UCSD-AML1 (cell line): ENCODE measurements around the gene PTPA.
"Not testable (repeated sequence)": the region's sequence is repeated elsewhere in the genome, so short reads cannot be mapped to it uniquely, and the experiment has no call there.

ENCODE experiments used
- DNase-seq: peaks from one replicate; lab custom pipeline; 2025; ENCODE audit not compliant: unreplicated experiment; lab: John Stamatoyannopoulos, UW

PTPA gene

DNA sequence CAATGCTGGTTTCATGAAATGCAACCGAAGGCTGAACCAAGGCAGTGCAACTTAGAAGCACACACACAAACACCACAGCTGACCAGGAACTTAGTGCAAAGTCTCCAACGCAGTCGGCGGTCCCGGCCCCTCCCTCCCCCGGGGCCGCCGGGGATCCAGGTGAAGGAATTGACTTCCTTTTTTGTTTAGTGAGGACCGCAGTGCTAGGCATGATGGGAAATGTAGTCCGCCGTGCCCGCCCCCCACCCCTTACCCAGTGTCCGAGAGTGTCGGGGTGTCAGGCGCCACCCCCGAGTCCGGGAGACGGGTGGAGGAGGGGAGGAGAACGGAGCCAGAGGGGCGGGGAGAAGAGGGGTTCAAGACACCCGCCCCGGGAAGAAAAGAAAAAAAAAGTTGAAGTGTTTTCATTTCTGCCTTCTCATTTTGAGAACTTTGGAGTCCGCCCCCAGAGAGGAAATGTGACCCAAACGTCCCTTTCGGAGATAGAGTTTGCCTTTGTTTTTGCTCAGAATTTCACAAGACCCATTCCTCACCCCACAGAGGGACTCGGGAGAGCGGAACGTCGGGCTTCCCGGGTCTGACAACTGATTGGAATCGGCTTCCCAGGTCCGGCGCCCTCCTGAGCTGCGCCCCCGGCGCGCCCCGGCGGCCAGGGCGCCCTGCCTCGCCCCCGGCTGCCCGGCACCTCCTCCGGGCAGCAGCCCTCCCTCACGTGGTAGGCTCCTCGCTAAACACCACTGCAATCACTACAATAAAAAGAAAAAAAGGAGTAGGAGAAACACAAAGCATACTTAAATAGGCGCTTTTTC, 64.8 kb downstream of the PTPA start:
- DNase-seq = peak; percentile 92

DNA sequence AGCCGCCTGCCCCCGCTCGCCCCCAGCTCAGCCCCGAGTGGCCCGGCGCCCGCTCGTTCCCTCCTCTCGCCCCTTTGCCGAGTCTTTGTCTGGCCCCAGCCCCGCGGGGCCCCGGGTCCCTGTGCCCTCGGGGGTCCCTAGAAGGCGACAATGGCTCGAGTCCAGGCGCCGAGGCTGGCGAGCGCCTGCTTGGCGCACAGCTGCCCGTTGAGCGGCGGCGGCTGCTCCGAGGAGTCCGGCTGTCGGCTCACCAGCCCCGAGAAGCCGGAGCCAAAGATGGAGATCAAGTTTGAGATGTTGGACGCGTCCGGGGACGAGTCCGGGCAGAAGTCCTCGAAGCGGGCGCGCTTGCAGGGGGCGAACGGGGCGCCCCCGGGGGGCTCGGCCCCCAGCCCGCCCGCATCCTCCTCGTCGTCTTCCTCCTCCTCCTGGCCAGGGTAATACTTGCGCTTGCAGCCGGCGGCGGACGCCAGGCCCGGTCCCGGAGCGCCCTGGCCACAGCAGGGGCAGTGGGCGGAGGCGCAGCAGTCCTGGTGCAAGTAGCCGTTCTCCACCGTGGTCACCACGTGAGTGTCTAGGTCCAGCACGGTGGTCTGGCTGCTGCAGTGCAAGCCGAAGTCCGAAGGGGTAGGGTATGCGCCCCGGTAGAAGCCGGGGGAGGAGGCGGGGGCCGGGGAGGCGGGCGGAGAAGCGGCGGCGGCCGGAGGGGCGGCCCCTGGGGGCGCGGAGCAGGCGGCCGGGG, 65.7 kb downstream of the PTPA start:
- DNase-seq = peak; percentile 33

DNA sequence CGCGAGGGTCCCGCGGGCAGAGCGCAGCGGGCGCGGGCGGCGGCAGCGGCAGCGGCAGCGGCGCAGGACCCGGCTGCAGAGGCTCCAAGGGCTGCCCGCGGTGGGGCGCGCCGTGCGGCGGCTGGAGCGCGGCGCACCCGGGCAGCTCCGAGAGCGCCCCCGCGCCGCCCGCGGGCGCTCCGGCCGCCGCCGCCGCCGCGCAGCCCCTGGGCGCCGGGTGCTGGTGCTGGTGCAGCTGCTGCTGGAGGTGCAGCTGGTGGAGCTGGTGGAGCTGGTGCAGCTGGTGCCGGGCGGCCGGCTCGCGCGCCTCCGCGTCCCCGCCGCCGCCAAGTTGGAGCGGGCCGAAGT, 66.2 kb downstream of the PTPA start:
- DNase-seq = peak; percentile 54

DNA sequence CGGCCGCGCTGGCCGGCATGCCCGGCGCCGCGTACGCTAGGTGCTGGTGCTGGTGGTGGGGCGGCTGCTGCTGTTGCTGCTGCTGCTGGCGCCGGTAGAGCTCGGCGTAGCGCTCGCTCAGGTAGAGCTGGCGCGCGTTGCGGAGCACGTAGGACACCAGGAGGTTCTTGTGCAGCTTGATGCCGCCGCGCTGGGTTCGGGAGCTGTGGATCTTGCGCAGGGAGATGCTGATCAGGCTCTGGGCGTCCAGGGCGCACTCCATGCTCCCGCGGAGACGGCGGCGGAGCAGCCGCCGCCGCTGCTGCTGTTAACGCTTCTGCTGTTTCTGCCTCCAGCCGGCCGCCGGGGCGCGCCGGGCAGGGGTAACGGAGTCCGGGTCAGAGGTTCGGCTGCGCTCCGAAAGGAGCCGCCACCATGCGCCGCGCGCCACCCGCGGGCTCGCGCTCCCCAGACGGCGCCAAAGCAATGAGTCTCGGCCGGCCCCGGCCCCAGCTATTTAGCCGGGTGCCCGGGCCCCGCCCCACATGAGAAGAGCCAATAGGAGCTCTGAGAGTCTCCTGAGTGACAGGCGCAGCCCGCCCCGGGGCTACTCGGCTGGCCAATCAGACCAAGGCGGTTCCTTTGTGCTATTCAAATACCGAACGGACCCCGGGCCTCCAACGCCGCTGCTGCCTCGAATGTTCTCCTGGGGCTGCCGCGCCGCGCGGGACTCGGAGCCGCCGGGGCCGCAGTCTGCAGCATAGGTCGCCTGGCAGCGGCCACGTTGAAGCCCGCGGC, 66.8 kb downstream of the PTPA start, which contains the start of gene IER5L:
Gene IER5L (minus strand): TSS at position 471 of the 777 bp plus-strand sequence. CDS start 209 bp downstream, at position 262.
- peak; percentile 93 for DNase-seq

DNA sequence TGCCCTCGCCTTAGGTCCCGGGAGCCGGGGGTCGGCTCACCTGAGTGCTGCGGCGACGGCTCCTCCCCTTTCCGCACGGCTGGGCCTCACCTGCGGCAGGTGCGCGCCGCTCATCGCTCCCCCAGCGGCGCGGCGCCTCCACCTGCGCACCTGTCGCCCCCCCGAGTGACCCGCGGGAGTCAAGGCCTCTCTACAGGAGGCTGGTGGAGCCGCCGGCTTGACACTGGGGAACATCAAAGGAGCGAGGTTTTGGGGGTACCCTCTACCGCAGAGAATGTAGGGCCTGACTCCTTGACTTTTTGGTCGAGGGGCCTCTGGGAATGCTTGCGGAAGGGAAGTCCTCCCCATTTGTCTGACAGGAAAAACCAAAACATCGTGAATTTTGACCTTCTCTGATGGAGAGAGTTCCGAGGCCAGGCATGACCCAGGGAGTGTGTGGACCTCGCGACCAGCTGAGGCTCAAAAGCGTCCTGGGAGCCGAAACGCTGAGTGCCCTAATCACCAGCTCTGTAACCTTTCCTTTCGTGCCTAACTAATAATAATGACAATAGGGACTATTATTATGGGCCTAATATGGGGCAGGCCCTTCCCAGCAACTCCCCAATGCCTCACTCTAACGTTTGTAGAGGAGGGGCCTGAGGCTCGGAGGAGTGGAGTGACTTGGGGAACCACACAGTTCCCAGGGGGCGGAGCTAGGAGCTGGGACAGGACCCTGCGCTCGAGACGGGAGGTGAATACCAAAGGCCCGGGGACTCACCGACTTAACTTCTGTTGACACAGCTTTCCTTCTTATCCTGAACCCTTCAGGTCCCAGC, 67.6 kb downstream of the PTPA start:
- DNase-seq = no peak

DNA sequence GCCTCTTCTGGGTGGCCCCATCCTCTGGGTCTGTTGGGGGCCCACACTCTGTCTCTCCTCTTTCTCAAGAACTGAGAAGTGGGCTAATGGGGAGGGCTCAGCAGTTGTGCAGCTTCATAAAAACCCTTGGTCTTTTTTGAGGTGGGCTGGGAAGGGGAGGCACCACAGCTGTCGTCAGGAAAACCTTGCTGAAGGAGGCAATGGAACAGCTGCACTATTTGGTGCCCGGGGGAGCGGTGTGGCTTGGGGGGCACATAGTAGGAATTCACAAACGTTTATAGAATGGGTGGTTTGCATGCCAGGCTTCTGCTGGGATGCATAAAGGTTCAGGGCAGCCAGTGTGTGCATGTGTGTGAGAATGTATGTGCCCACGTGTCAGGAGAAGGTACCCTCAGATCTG, 70.0 kb downstream of the PTPA start:
- no peak for DNase-seq

DNA sequence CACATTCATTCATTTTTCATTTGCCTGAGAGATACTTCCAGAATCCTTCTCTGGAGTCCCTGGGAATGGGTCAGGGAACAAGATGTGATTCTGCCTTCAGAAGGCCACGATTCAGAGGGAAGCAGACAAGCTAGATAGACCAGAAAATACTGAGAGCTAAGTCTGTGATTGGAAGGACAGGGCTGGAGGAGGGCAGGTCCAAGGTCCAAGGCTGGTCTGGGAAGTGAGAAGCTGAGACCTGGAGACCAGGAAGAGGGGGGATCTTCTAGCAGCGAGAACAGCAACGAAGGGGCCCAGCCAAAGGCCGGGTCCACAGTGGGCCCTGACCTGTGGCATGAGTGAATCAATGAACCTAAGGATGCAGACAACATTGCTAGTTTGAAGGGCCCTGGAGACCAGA, 70.9 kb downstream of the PTPA start:
- DNase-seq = no peak

DNA sequence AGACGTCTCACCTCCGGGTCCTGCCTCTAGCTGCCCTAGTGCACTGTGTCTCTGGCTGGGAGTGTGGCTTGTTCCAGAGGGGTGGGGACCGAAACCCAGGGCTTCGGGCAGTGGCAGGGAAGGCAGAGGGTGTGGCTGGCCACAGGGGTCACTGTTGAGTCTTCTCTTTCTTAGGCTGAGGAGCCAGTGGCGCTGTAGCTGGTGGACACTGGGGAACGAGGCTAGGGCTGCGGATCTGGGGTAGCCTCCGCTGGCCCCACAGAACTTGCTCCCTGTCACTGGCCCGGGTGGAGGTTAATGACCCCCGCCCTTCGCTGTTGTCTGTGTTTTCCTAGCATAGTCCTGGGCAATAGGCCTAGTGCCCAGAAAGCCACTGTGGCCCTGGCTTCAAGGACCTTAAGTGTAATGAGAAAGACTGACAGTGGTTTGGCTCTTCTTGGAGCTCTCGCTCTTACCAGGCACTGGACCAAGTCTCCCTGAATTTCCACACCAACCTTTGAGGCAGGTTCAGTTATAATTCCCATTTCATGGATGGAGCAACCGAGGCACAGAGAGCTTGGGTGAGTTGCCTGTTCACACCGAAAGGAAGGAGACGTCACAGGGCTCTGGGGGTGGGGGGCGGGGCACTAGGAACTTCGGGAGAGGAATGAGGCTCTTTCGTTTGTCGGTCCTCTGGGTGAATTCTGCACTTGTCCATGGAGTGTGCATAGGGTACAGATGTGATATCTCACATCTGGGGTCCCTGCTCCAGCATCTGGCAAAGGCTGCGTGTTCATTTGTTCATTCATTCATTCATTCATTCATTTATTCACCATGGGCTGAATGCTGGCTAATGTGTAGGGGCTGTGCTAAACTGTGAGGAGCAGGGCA, 71.6 kb downstream of the PTPA start:
- DNase-seq = peak; percentile 25

DNA sequence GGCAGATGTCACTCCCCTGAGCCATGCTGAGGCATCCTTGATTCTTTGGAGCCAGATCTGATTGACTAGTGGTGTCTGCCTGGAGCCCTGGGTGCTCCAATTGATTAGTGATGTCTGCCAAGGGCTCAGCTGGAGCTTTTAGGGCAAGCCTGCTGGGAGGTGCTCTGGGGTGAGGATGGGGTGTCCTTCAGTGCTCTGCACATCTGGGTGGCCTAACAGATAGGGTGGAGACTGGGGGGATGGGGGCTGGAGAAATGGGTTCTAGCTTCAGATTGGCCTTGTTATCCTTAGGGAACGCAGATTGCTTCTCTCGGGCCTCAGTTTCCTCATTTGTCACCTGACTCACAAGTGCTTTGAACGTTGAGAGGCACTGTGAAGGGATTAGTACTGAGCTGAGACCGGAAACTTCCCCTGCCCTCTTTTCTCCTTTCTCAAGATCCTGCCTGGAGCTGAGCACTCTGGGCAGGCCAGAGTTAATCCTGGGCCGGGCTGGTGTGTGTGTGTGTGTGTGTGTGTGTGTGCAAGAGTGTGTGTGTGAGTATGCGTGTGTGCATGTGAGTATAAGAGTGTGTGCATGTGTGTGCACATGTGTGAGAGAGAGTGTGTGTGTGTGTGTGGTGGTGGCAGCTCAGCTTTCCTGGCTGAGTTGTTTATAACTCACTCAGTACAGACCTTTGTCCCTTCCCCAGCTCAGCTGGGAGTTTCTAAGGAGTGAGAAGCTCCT, 72.4 kb downstream of the PTPA start:
- DNase-seq = no peak

DNA sequence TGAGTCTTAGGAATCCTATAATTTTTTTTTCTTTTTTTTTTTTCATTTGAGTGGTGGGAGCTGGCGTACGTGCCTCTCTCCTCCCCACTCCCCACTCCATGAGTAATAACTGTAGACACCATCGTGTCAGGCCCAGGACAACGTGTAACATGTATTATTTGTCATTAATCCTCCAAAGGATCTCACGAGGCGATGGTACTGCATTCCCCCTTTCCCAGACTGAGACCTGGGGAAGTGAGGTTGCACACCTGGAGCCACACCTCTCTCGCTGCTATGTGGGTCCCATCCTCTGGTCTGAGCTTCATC, 73.0 kb downstream of the PTPA start:
- no peak for DNase-seq

DNA sequence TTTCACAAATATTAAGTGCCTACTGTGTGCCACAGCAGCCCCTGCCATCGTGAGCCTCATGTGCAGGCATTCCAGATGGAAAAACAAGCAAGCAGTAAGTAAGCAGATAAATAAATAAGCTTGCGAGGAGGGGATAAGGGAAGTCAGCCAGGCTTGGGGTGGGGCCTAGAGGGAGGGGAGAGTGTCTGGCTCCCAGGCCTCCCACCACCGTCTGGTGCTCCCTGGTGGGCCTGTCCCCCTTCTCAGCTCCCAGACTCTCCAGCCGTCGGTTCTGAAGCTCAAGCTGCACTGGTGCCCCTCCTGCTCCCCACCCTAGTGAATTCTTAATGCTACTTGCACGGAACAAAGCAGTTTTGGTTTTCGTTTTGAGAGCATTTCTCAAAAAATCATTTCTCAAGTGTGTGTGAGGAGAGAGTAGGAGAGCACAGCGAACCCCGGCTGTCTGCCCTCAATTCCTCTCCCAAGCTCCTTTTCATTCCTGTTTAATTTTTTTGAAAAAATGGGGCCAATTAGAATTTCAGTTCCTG, 73.4 kb downstream of the PTPA start:
- DNase-seq = no peak

DNA sequence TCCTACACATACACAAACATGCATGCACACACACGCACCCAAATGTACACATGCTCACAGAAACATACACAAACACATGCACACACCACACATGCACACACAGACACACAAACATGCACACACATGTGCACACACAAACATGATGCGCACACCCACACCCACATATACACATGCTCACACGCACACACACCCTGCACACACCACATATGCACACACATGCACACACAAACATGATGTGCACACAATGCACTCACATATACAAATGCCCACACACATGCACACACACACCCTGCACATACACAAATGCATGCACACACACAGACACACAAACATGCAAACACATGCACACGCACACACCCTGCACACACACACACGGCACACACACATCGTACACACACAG, 74.2 kb downstream of the PTPA start:
- no peak for DNase-seq

DNA sequence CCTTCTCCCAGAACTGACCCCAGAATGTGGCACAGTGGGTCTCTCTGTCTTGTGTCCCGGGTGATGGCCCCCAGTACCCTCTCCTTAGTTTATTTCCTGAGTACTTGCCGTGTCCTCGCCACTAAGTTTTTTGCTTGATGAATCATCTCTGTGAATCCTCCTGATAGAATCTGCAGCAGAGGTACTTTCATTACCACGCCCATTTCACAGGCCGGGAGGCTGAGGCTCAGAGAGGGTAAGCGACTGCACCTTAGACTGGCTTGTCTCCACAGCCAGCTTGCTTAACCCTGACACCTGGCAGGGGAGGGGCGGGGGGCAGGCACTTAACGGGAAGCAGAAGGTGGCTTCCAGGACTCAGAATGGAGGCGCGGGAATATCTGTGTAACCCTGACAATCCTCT, 74.8 kb downstream of the PTPA start:
- no peak for DNase-seq

DNA sequence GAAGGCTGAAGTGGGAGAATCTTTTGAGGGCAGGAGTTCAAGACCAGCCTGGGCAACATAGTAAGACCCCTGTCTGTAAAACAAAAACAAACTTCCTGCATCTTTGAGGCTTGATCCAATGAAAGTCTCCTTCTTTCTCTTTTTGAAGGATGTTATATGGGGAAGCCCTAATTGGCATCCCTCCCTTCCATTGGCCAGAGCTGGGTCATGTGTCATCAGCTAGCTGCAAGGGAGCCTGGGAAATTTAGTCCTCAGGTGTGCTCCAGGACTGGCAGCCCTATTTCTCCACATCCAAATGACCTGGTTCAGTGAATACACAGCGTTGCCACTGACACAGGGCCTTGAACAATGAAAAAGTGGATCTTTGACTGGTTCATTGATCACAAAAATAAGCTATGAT, 75.8 kb downstream of the PTPA start:
- no peak for DNase-seq

DNA sequence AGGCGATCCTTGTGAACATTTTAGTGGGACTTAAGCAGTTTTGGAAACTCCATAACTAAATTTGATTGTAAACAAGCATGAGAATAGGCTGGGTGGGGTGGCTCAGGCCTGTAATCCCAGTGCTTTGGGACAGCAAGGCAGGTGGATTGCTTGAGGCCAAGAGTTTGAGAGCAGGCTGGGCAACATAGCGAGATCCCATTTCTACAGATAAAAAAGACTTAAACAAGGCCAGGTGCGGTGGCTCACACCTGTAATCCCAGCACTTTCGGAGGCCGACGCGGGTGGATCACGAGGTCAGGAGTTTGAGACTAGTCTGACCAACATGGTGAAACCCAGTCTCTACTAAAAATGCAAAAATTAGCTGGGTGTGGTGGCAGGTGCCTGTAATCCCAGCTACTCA, 78.8 kb downstream of the PTPA start:
- DNase-seq = not testable (repeated sequence)

DNA sequence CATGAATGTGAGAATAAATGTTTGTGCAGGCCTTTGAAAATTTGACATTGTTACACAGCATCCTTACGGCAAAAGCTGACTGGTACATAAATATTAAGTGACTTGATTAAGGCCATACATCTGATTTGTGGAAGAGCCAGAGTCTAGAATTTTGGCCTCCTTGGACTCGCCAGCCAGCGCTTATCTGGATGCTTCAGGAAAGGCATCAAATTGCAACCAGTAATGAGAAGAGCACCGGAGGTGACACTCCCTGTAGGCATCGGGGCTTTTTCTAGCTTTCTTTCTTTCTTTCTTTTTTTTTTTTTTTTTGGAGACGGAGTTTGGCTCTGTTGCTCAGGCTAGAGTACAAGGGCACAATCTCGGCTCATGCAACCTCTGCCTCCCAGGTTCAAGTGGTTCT, 80.0 kb downstream of the PTPA start:
- DNase-seq = no peak

DNA sequence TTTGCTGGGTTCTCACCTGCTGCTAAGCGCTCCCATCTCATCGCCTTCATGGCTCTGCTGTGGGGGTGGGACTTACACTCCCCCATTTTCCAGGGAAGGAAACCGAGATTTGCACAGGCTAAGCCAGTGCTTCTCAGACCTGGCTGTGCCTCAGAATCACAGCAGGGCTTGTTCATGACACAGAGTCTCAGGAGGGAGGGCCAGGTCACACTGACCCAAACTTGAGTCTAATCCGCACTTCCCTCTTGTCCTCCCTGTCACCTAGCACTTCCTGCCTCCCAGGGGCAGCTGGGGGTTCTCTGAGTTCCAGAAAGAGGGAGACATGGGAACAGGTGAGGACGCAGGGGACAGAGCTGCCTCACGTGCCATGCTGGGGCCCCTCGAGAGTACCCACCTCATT, 82.4 kb downstream of the PTPA start:
- no peak for DNase-seq

DNA sequence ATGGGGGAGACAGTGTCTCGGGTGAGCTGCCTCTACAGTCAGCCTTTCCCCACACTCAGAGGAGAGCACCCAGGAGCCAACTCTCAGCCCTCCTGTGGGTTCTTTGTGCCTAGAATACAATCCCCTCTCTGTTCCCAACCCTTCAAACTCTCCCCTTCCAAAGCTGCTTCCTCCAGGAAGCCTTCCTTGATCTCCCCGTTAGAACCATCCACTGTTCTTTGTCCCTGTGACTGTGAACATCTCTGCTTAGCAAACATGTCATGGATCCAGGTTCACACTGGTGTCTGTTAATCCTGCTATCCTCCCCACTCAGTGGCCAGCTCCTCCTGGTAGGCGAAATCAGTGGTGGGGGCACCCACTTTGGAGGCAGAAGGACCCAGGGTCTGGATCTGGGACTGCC, 83.0 kb downstream of the PTPA start:
- no peak for DNase-seq

DNA sequence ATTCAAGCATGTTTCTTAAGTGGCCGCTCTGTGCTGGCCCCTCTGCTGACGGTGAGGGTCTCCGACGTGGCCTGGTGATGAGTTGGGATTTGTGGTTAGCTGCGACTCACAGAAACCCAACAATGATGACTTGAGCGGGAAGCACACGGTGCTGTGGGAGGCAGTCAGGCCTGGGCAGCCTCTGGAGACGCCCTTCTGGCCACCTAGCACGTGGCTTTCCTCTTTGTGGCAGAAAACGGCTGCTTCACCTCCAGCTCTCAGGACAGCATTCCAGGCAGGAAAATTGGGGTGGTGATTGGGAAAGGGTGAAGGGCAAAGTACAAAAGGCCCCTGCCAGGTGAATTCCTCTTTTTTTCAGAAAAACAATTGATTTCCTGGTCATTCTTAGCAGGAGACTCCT, 84.4 kb downstream of the PTPA start:
- no peak for DNase-seq
